K562 (cell line): ENCODE data around the gene NUCKS1.
A peak's percentile ranks its signal among the peaks of the same experiment; 100 is the strongest.

Source experiments
- POLR2AphosphoS5 ChIP-seq: IDR thresholded peaks from 2 replicates; pipeline ENCODE4 v1.6.1; 2011; ENCODE audit warnings: mild to moderate bottlenecking, low read depth, low read length, moderate library complexity; ENCODE audit not compliant: control insufficient read depth, insufficient read depth
- RNF2 ChIP-seq: sonication (generic); IDR thresholded peaks from 2 replicates; pipeline ENCODE4 v1.6.1; 2016
- SMAD4 ChIP-seq: fragments of 250-450 bp; sonication (Bioruptor Pico); conservative IDR thresholded peaks from 2 replicates; pipeline ENCODE4 v1.8.0; 2021; ENCODE audit warnings: inconsistent platforms, mild to moderate bottlenecking, moderate library complexity
- ZNF224 ChIP-seq: sonication (generic); formaldehyde crosslinking; IDR thresholded peaks from 2 replicates; pipeline ENCODE4 v1.8.0; 2022; ENCODE audit warnings: mild to moderate bottlenecking, missing genetic modification reagents
- TF ChIP-seq, protein P1 (sequence below): sonication (generic); formaldehyde crosslinking; IDR thresholded peaks from 2 replicates; pipeline ENCODE4 v1.8.0; 2022; ENCODE audit warnings: missing genetic modification reagents, mild to moderate bottlenecking, borderline replicate concordance
- TF ChIP-seq, protein P2 (sequence below): fragments of 450-650 bp; IDR thresholded peaks from 2 replicates; pipeline ENCODE4 v1.6.1; 2017; ENCODE audit warnings: antibody characterized with exemption

DNA sequence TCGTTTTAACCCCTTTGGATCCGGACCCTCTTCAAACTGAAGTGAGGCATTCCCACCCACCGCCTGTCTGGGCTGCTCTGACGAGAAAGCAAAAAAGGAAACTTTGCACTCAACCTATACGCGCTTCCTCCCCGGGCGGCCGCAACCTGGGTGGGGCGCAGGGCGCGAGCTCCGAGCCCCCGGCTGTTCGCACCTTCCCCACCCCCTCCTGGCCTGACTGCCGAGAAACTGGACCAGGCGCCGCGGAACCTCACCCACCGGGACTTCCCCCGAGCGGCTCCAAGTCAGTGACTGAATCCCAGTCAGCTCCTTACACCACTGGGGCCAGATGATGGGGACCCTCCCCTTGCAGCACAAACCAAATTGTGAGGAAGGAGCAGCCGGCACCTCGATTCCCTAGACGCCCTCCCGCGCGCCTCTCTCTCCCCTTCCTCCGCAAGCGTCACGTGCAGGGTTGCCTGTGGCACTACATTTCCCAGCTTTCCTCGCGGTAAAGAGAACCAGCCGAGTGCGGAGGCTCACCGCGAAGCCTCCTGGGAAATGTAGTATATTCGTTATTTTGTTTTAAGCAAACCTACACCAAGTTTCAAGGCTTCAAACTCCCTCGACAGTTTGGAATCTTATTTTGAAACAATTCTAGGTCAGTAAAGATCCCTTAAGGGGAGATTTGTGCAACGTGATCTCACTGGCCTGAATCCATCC, 25.2 kb upstream of the NUCKS1 start, which contains the start of gene RAB29:
- TF ChIP-seq, protein P1, sequence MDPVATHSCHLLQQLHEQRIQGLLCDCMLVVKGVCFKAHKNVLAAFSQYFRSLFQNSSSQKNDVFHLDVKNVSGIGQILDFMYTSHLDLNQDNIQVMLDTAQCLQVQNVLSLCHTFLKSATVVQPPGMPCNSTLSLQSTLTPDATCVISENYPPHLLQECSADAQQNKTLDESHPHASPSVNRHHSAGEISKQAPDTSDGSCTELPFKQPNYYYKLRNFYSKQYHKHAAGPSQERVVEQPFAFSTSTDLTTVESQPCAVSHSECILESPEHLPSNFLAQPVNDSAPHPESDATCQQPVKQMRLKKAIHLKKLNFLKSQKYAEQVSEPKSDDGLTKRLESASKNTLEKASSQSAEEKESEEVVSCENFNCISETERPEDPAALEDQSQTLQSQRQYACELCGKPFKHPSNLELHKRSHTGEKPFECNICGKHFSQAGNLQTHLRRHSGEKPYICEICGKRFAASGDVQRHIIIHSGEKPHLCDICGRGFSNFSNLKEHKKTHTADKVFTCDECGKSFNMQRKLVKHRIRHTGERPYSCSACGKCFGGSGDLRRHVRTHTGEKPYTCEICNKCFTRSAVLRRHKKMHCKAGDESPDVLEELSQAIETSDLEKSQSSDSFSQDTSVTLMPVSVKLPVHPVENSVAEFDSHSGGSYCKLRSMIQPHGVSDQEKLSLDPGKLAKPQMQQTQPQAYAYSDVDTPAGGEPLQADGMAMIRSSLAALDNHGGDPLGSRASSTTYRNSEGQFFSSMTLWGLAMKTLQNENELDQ (CRISPR knock-in tag), result no peak
- TF ChIP-seq POLR2AphosphoS5 (no peak), SMAD4 (peak; percentile 67), RNF2 (no peak), ZNF224 (CRISPR knock-in tag) (no peak)
- TF ChIP-seq, protein P2, sequence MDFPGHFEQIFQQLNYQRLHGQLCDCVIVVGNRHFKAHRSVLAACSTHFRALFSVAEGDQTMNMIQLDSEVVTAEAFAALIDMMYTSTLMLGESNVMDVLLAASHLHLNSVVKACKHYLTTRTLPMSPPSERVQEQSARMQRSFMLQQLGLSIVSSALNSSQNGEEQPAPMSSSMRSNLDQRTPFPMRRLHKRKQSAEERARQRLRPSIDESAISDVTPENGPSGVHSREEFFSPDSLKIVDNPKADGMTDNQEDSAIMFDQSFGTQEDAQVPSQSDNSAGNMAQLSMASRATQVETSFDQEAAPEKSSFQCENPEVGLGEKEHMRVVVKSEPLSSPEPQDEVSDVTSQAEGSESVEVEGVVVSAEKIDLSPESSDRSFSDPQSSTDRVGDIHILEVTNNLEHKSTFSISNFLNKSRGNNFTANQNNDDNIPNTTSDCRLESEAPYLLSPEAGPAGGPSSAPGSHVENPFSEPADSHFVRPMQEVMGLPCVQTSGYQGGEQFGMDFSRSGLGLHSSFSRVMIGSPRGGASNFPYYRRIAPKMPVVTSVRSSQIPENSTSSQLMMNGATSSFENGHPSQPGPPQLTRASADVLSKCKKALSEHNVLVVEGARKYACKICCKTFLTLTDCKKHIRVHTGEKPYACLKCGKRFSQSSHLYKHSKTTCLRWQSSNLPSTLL, result no peak
